Natural killer cell (primary cell): ENCODE results near the gene PITX1. TPM values are rescaled to one million over a fixed set of nuclear protein-coding genes. Genes with fewer than 3 reads are reported as not detected.
"Not testable (repeated sequence)": the region's sequence is repeated elsewhere in the genome, so short reads cannot be mapped to it uniquely, and the experiment has no call there.

ENCODE experiments used
- ATAC-seq, 3 donors: fragments of 150-1000 bp in 2 of 3; fragments of 200-7000 bp in 1 of 3; cut with Tn5 transposase; 1 replicate in 1 of 3; 2 replicates in 2 of 3; pipeline ENCODE4 v1.10.0; 2021; ENCODE audit warnings: mild to moderate bottlenecking in 2 of 3, moderate library complexity in 2 of 3
- DNase-seq, 2 donors: peaks; one replicate each; pipeline versions ENCODE4 v3.0.0 to v3.0.0-alpha.2; 2013 to 2021; ENCODE audit warnings: mixed read lengths in 1 of 2
- H3K27ac ChIP-seq: one replicate; pipeline ENCODE4 v1.5.1; 2013; ENCODE audit warnings: mild to moderate bottlenecking, low read length
- H3K27me3 ChIP-seq: one replicate; pipeline ENCODE4 v1.6.1; 2013; ENCODE audit warnings: low read length; ENCODE audit not compliant: control insufficient read depth, insufficient read depth
- H3K36me3 ChIP-seq: one replicate; pipeline ENCODE4 v1.6.1; 2013; ENCODE audit warnings: low read length; ENCODE audit not compliant: control insufficient read depth, insufficient read depth
- H3K4me1 ChIP-seq: one replicate; pipeline ENCODE4 v1.6.1; 2013; ENCODE audit warnings: low read length; ENCODE audit not compliant: control insufficient read depth, insufficient read depth
- H3K4me3 ChIP-seq: one replicate; pipeline ENCODE4 v1.5.1; 2013; ENCODE audit warnings: low read length
- H3K9me3 ChIP-seq: one replicate; pipeline ENCODE4 v1.6.1; 2013; ENCODE audit warnings: low read length; ENCODE audit not compliant: control insufficient read depth, insufficient read depth
- H3K27ac Mint-ChIP-seq, 2 donors: one replicate each; pipeline ENCODE4 v1.8.0; 2022; ENCODE audit warnings: mild to moderate bottlenecking in 2 of 2, mixed read lengths in 2 of 2, moderate library complexity in 1 of 2
- H3K27me3 Mint-ChIP-seq, 2 donors: one replicate each; pipeline ENCODE4 v1.8.0; 2022; ENCODE audit warnings: low read depth in 2 of 2, mixed read lengths in 2 of 2
- H3K36me3 Mint-ChIP-seq: one replicate; pipeline ENCODE4 v1.8.0; 2022; ENCODE audit warnings: mixed read lengths
- H3K4me1 Mint-ChIP-seq, 2 donors: one replicate each; pipeline ENCODE4 v1.8.0; 2022; ENCODE audit warnings: mixed read lengths in 2 of 2
- H3K4me3 Mint-ChIP-seq: one replicate; pipeline ENCODE4 v1.8.0; 2022; ENCODE audit warnings: mild to moderate bottlenecking, moderate library complexity, mixed read lengths
- H3K9me3 Mint-ChIP-seq, 2 donors: one replicate each; pipeline ENCODE4 v1.8.0; 2022; ENCODE audit warnings: mixed read lengths in 2 of 2
- WGBS: methylation state at CpG from one replicate; pipeline ENCODE4 v1.1.7; 2013; ENCODE audit warnings: missing lambda C conversion rate; ENCODE audit not compliant: insufficient coverage; 5-methylcytosine and 5-hydroxymethylcytosine counted together
- intact Hi-C: fragments of 100-400 bp; cut with micrococcal nuclease; formaldehyde crosslinking; loops from one replicate; pipeline ENCODE4 v1.14.2; 2022
- total RNA-seq, 4 donors: library from RNA; stranded (reverse); fragments of 120-200 nt in 1 of 4; gene quantifications; one replicate each; pipeline versions ENCODE4 v1.2.3 to v1.2.4, GENCODE V29; 2013 to 2022
- TF ChIP-seq, protein P1 (sequence below): fragments of 200-600 bp; IDR thresholded peaks from one replicate; pipeline ENCODE4 v1.8.0; 2022; ENCODE audit warnings: antibody characterized with exemption

The PITX1 gene
- total RNA-seq, 3 donors from 2014 or later (not counting 1 experiment from before 2014, with no cell fraction given), result not detected

DNA sequence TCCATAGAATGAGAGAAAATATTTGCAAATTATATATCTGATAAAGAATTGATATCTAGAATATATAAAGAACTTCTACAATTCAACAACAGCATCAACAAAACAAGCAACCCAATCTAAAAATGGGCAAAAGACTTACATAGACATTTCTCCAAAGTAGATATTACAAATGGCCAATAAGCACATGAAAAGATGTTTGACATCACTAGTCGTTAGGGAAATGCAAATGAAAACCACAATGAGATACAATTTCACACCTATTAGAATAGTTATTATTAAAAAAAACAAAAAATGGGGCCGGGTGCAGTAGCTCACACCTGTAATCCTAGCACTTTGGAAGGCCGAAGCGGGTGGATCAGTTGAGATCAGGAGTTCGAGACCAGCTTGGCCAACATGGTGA, 41.9 kb downstream of the PITX1 start:
- TF ChIP-seq, protein P1, sequence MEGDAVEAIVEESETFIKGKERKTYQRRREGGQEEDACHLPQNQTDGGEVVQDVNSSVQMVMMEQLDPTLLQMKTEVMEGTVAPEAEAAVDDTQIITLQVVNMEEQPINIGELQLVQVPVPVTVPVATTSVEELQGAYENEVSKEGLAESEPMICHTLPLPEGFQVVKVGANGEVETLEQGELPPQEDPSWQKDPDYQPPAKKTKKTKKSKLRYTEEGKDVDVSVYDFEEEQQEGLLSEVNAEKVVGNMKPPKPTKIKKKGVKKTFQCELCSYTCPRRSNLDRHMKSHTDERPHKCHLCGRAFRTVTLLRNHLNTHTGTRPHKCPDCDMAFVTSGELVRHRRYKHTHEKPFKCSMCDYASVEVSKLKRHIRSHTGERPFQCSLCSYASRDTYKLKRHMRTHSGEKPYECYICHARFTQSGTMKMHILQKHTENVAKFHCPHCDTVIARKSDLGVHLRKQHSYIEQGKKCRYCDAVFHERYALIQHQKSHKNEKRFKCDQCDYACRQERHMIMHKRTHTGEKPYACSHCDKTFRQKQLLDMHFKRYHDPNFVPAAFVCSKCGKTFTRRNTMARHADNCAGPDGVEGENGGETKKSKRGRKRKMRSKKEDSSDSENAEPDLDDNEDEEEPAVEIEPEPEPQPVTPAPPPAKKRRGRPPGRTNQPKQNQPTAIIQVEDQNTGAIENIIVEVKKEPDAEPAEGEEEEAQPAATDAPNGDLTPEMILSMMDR, result no peak

DNA sequence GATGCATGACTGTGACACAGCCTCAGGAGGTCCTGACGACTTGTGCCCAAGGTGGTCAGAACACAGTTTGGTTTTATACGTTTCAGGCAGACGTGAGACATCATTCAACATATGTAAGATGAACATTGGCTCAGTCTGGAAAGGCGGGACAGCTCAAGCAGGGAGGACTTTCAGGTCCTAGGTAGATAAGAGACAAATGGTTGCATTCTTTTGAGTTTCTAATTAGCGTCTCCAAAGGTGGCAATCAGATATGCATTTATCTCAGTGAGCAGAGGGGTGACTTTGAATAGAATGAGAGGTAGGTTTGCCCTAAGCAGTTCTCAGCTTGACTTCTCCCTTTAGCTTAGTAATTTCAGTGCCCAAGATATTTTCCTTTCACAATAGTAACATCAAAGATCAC, 43.8 kb downstream of the PITX1 start:
- DNase-seq, H3K27me3 ChIP-seq, H3K4me1 Mint-ChIP-seq, H3K36me3 Mint-ChIP-seq, H3K27ac Mint-ChIP-seq, H3K4me3 ChIP-seq, H3K36me3 ChIP-seq, H3K4me3 Mint-ChIP-seq, H3K9me3 ChIP-seq, ATAC-seq, intact Hi-C loops, H3K27ac ChIP-seq, H3K4me1 ChIP-seq, H3K27me3 Mint-ChIP-seq, H3K9me3 Mint-ChIP-seq: not testable (repeated sequence)
- WGBS, result 85% methylated on average over 5 of the region's 5 CpGs

More for the DNA sequence above, 41.9 kb downstream of the PITX1 start:
- Mint-ChIP-seq H3K4me1 (no peaks in the 10 kb centered on the region), H3K36me3 (no peaks in the 10 kb centered on the region), H3K9me3 (no peaks in the 10 kb centered on the region), H3K27me3 (peaks cover 0 to 5% of the 10 kb centered on the region in 2 donors), H3K4me3 (no peak overlapping the region), H3K27ac (no peak overlapping the region)
- Histone ChIP-seq H3K27ac (no peak overlapping the region), H3K9me3 (no peaks in the 10 kb centered on the region), H3K27me3 (no peaks in the 10 kb centered on the region), H3K4me1 (no peaks in the 10 kb centered on the region), H3K36me3 (no peaks in the 10 kb centered on the region), H3K4me3 (no peak overlapping the region)
- DNase-seq (no peak), ATAC-seq (no peak)
- 94% methylated on average over 4 of the region's 5 CpGs for WGBS
- intact Hi-C loops, result no loop called here

DNA sequence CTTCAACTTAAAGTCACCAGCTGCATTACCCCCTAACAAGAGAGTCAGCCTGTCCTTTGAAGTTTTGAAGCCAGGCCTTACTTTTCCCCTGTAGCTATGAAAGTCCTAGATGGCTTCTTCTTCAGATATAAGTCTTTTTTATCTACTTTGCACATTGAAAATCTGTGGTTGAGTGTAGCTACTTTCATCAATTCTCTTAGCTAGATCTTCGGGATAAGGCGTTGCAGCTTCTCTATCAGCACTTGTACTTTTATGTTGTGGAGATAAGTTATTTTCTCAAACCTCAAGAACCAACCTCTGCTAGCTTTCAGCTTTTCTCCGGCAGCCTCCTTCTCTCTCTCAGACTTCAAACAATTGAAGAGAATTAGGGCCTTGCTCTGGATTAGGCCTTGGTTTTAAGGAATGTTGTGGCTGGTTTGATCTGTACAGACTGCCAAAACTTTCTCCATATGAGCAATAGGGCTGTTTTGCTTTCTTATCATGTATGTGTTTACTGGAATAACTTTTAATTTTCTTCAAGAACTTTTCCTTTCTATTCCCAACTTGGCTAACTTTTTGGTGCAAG, 44.7 kb downstream of the PITX1 start:
- DNase-seq, result no peak
- Mint-ChIP-seq H3K9me3 (no peaks in the 10 kb centered on the region), H3K4me3 (no peak overlapping the region), H3K36me3 (no peaks in the 10 kb centered on the region), H3K4me1 (no peaks in the 10 kb centered on the region), H3K27me3 (peaks cover 0 to 3% of the 10 kb centered on the region in 2 donors), H3K27ac (no peak overlapping the region)
- intact Hi-C loops, result no loop called here
- TF ChIP-seq, protein P1, result no peak
- ATAC-seq, result no peak
- no peaks in the 10 kb centered on the region for H3K27me3 ChIP-seq
- H3K9me3 ChIP-seq, result no peaks in the 10 kb centered on the region
- no peak overlapping the region for H3K4me3 ChIP-seq
- no CpG with 5 or more reads among the region's 3 CpGs for WGBS
- H3K36me3 ChIP-seq, result no peaks in the 10 kb centered on the region
- H3K27ac ChIP-seq, result no peak overlapping the region
- H3K4me1 ChIP-seq, result no peaks in the 10 kb centered on the region

DNA sequence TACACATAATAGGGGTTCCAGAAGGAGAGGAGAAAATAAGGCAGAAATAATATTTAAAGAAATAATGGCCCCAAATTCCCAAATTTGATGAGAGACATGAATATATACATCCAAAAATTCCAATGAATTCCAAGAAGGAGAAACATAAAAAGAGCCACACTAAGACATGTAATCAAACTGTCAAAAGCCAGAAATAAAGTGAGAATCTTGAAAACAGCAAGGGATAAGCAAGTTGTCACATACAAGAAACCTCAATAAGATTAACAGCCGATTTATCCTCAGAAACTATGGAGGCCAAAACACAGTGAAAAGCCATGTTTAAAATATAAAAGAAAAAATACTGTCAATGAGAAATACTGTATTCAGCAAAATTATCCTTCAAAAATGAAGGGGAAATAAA, 51.8 kb downstream of the PITX1 start:
- no peak overlapping the region for H3K4me3 Mint-ChIP-seq
- no peaks in the 10 kb centered on the region for H3K4me1 Mint-ChIP-seq
- peaks cover 20% of the 10 kb centered on the region for H3K9me3 ChIP-seq
- H3K9me3 Mint-ChIP-seq, result peaks cover 13 to 28% of the 10 kb centered on the region in 2 donors
- H3K4me1 ChIP-seq, result no peaks in the 10 kb centered on the region
- TF ChIP-seq, protein P1, result no peak
- no peaks in the 10 kb centered on the region for H3K36me3 ChIP-seq
- no peaks in the 10 kb centered on the region for H3K27me3 Mint-ChIP-seq
- WGBS, result no CpG with 5 or more reads among the region's 1 CpG
- H3K27ac ChIP-seq, result no peak overlapping the region
- no peak for ATAC-seq
- no peak overlapping the region for H3K27ac Mint-ChIP-seq
- intact Hi-C loops, result no loop called here
- DNase-seq, result no peak
- H3K4me3 ChIP-seq, result no peak overlapping the region
- no peaks in the 10 kb centered on the region for H3K27me3 ChIP-seq
- peaks cover 22% of the 10 kb centered on the region for H3K36me3 Mint-ChIP-seq
